HepG2 (cell line): ENCODE results near the gene TBC1D20. TPM values are rescaled to one million over a fixed set of nuclear protein-coding genes. Genes with fewer than 3 reads are reported as not detected.

Experiments used
- CBFB ChIP-seq: sonication (generic); formaldehyde crosslinking; IDR thresholded peaks from 2 replicates; pipeline ENCODE4 v1.4.0; 2020; ENCODE audit warnings: missing genetic modification reagents
- CEBPG ChIP-seq: IDR thresholded peaks from 2 replicates; pipeline ENCODE4 v1.6.1; 2016
- CENPT ChIP-seq: sonication (generic); formaldehyde crosslinking; IDR thresholded peaks from 2 replicates; pipeline ENCODE4 v1.8.0; 2022; ENCODE audit warnings: low read depth, mild to moderate bottlenecking, moderate library complexity, missing genetic modification reagents
- DPF2 ChIP-seq: sonication (generic); formaldehyde crosslinking; IDR thresholded peaks from 2 replicates; pipeline ENCODE4 v1.4.0; 2020; ENCODE audit warnings: mild to moderate bottlenecking, low read depth, missing genetic modification reagents, borderline replicate concordance
- GLI4 ChIP-seq: sonication (generic); formaldehyde crosslinking; IDR thresholded peaks from 2 replicates; pipeline ENCODE4 v1.5.1; 2020; ENCODE audit warnings: missing genetic modification reagents, mild to moderate bottlenecking, moderate library complexity, borderline replicate concordance
- ISX ChIP-seq: sonication (generic); formaldehyde crosslinking; conservative IDR thresholded peaks from 2 replicates; pipeline ENCODE4 v1.5.0; 2020; ENCODE audit warnings: missing genetic modification reagents
- KDM4B ChIP-seq: sonication (generic); formaldehyde crosslinking; IDR thresholded peaks from 2 replicates; pipeline ENCODE4 v1.4.0; 2020; ENCODE audit warnings: missing genetic modification reagents
- KDM5A ChIP-seq: fragments of 200-600 bp; sonication (generic); IDR thresholded peaks from 2 replicates; pipeline ENCODE4 v1.7.0; 2018; ENCODE audit warnings: antibody characterized with exemption, mild to moderate bottlenecking, low read length, borderline replicate concordance
- MTF1 ChIP-seq: sonication (generic); formaldehyde crosslinking; IDR thresholded peaks from 2 replicates; pipeline ENCODE4 v1.5.0; 2020; ENCODE audit warnings: missing genetic modification reagents
- NR3C1 ChIP-seq: sonication (generic); formaldehyde crosslinking; IDR thresholded peaks from 2 replicates; pipeline ENCODE4 v1.4.0; 2020; ENCODE audit warnings: missing genetic modification reagents
- RNF2 ChIP-seq: fragments of 450-650 bp; conservative IDR thresholded peaks from 2 replicates; pipeline ENCODE4 v1.6.1; 2016; ENCODE audit warnings: low read depth
- TARDBP ChIP-seq: sonication (generic); formaldehyde crosslinking; IDR thresholded peaks from 2 replicates; pipeline ENCODE4 v1.8.0; 2022; ENCODE audit warnings: mild to moderate bottlenecking, missing genetic modification reagents
- ZBTB38 ChIP-seq: sonication (generic); formaldehyde crosslinking; IDR thresholded peaks from 2 replicates; pipeline ENCODE4 v1.5.1; 2020; ENCODE audit warnings: mild to moderate bottlenecking, missing genetic modification reagents
- ZFP36 ChIP-seq: fragments of 150-350 bp; IDR thresholded peaks from 2 replicates; pipeline ENCODE4 v1.6.1; 2018; ENCODE audit warnings: borderline replicate concordance, low read length, low read depth; ENCODE audit not compliant: partially characterized antibody
- ZIK1 ChIP-seq: sonication (generic); formaldehyde crosslinking; IDR thresholded peaks from 2 replicates; pipeline ENCODE4 v1.5.0; 2020; ENCODE audit warnings: mild to moderate bottlenecking, low read depth, missing genetic modification reagents, borderline replicate concordance
- ZNF30 ChIP-seq: sonication (generic); formaldehyde crosslinking; IDR thresholded peaks from 2 replicates; pipeline ENCODE4 v1.5.0; 2020; ENCODE audit warnings: mild to moderate bottlenecking, missing genetic modification reagents
- ZNF329 ChIP-seq: sonication (generic); formaldehyde crosslinking; IDR thresholded peaks from 2 replicates; pipeline ENCODE4 v1.9.0; 2021; ENCODE audit warnings: low read depth, mild to moderate bottlenecking, missing genetic modification reagents
- ZNF546 ChIP-seq: sonication (generic); formaldehyde crosslinking; conservative IDR thresholded peaks from 2 replicates; pipeline ENCODE4 v1.8.1; 2023; ENCODE audit warnings: mild to moderate bottlenecking, missing genetic modification reagents
- ZNF629 ChIP-seq: sonication (generic); formaldehyde crosslinking; conservative IDR thresholded peaks from 2 replicates; pipeline ENCODE4 v1.5.0; 2020; ENCODE audit warnings: missing genetic modification reagents
- ZNF703 ChIP-seq: sonication (generic); formaldehyde crosslinking; IDR thresholded peaks from 2 replicates; pipeline ENCODE4 v1.5.1; 2020; ENCODE audit warnings: missing genetic modification reagents, mild to moderate bottlenecking, moderate library complexity, borderline replicate concordance
- ZNF781 ChIP-seq: sonication (generic); formaldehyde crosslinking; IDR thresholded peaks from 2 replicates; pipeline ENCODE4 v1.5.1; 2020; ENCODE audit warnings: borderline replicate concordance, mild to moderate bottlenecking, missing genetic modification reagents; ENCODE audit errors: not compliant biosample characterization
- ZSCAN30 ChIP-seq: sonication (generic); formaldehyde crosslinking; IDR thresholded peaks from 2 replicates; pipeline ENCODE4 v1.5.0; 2020; ENCODE audit warnings: mild to moderate bottlenecking, missing genetic modification reagents
- polyA plus RNA-seq, 8 experiments: library from polyadenylated mRNA; depleted of rRNA in 3 of 8; stranded (reverse) in 7 of 8; unstranded in 1 of 8; fragments of >200 nt; fragmentation: Illumina TruSeq in 4 of 8; extraction: Trizol in 4 of 8; gene quantifications; 2 replicates each; pipeline versions ENCODE4 v1.2.1 to v1.2.3, GENCODE V29; 2011 to 2016; ENCODE audit warnings: low read depth in 4 of 8, missing spikeins in 1 of 8, mixed read lengths in 1 of 8; ENCODE audit not compliant: insufficient read depth in 1 of 8
- total RNA-seq, 5 experiments: library from RNA; depleted of rRNA; stranded (reverse); fragments of >200 nt; fragmentation: Illumina TruSeq; extraction: Trizol; gene quantifications; 2 replicates each; pipeline ENCODE4 v1.2.3, GENCODE V29; 2016; ENCODE audit warnings: low read depth in 1 of 5
- TF ChIP-seq, protein P1 (sequence below): fragments of 450-650 bp; IDR thresholded peaks from 2 replicates; pipeline ENCODE4 v1.6.1; 2016
- TF ChIP-seq, protein P2 (sequence below): sonication (generic); formaldehyde crosslinking; IDR thresholded peaks from 2 replicates; pipeline ENCODE4 v1.4.0; 2020; ENCODE audit warnings: missing genetic modification reagents

Gene TBC1D20
- total and polyA plus RNA-seq, 2 of the 13 experiments (the other 11 are each of a cell fraction or from before 2014, with no cell fraction given) = 36.6 to 47.1 TPM

DNA sequence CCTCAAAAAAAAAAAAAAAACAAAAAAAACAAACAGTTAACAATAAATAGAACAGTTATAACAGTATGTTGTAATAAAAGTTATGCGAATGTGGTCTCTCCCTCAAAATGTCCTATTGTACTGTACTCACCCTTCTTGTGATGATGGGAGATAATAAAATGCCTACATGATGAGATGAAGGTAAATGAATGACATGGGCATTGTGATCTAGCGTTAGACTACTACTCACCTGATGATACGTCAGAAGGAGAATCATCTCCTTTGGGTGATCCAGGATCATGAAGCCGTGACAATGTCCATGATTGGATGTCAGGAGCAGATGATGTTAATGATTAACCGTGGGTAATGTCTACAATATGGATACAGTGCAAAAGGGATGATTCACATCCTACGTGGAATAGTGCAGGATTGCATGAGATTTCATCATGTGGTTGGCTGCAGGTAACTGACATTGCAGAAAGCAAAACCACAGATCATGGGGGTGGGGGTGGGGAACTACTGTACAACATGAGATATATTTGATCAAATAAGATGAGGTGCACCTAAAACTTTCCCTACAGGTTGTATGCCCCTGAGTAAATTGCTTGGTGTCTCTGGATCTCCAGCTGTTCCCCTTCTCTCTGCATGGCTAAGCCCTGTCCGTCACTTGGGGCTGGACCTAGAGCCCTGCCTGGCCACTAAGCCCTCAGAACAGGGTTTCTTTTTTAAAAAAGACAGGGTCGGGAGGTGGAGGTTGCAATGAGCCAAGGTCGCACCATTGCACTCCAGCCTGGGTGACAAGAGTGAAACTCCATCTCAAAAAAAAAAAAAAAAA is 60.4 kb downstream of the TBC1D20 start (continued):
- TF ChIP-seq CBFB (CRISPR knock-in tag) (peak; percentile 98), RNF2 (no peak), CENPT (CRISPR knock-in tag) (no peak), DPF2 (CRISPR knock-in tag) (peak; percentile 80; the same call in 1 of the 2 replicates), ISX (CRISPR knock-in tag) (no peak), ZNF329 (CRISPR knock-in tag) (no peak), ZNF781 (CRISPR knock-in tag) (no peak), ZSCAN30 (CRISPR knock-in tag) (no peak), ZBTB38 (CRISPR knock-in tag) (no peak; the same call in 1 of the 2 replicates), NR3C1 (no peak), TARDBP (CRISPR knock-in tag) (peak; percentile 87), ZNF703 (0 out of 2 replicates have a peak, but pooled peaks have one; percentile 25), ZNF629 (CRISPR knock-in tag) (no peak), CEBPG (CRISPR knock-in tag) (peak; percentile 99), ZNF30 (CRISPR knock-in tag) (no peak), ZFP36 (no peak), ZNF546 (peak; percentile 74; the same call in 1 of the 2 replicates), GLI4 (CRISPR knock-in tag) (no peak), MTF1 (CRISPR knock-in tag) (no peak), ZIK1 (CRISPR knock-in tag) (no peak), KDM4B (CRISPR knock-in tag) (peak; percentile 92), KDM5A (no peak; the same call in 1 of the 2 replicates)
- TF ChIP-seq, protein P1, sequence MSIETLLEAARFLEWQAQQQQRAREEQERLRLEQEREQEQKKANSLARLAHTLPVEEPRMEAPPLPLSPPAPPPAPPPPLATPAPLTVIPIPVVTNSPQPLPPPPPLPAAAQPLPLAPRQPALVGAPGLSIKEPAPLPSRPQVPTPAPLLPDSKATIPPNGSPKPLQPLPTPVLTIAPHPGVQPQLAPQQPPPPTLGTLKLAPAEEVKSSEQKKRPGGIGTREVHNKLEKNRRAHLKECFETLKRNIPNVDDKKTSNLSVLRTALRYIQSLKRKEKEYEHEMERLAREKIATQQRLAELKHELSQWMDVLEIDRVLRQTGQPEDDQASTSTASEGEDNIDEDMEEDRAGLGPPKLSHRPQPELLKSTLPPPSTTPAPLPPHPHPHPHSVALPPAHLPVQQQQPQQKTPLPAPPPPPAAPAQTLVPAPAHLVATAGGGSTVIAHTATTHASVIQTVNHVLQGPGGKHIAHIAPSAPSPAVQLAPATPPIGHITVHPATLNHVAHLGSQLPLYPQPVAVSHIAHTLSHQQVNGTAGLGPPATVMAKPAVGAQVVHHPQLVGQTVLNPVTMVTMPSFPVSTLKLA = peak; percentile 47
- TF ChIP-seq, protein P2, sequence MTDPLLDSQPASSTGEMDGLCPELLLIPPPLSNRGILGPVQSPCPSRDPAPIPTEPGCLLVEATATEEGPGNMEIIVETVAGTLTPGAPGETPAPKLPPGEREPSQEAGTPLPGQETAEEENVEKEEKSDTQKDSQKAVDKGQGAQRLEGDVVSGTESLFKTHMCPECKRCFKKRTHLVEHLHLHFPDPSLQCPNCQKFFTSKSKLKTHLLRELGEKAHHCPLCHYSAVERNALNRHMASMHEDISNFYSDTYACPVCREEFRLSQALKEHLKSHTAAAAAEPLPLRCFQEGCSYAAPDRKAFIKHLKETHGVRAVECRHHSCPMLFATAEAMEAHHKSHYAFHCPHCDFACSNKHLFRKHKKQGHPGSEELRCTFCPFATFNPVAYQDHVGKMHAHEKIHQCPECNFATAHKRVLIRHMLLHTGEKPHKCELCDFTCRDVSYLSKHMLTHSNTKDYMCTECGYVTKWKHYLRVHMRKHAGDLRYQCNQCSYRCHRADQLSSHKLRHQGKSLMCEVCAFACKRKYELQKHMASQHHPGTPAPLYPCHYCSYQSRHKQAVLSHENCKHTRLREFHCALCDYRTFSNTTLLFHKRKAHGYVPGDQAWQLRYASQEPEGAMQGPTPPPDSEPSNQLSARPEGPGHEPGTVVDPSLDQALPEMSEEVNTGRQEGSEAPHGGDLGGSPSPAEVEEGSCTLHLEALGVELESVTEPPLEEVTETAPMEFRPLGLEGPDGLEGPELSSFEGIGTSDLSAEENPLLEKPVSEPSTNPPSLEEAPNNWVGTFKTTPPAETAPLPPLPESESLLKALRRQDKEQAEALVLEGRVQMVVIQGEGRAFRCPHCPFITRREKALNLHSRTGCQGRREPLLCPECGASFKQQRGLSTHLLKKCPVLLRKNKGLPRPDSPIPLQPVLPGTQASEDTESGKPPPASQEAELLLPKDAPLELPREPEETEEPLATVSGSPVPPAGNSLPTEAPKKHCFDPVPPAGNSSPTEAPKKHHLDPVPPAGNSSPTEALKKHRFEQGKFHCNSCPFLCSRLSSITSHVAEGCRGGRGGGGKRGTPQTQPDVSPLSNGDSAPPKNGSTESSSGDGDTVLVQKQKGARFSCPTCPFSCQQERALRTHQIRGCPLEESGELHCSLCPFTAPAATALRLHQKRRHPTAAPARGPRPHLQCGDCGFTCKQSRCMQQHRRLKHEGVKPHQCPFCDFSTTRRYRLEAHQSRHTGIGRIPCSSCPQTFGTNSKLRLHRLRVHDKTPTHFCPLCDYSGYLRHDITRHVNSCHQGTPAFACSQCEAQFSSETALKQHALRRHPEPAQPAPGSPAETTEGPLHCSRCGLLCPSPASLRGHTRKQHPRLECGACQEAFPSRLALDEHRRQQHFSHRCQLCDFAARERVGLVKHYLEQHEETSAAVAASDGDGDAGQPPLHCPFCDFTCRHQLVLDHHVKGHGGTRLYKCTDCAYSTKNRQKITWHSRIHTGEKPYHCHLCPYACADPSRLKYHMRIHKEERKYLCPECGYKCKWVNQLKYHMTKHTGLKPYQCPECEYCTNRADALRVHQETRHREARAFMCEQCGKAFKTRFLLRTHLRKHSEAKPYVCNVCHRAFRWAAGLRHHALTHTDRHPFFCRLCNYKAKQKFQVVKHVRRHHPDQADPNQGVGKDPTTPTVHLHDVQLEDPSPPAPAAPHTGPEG = no peak
